DND-41 (cell line): ENCODE data around the gene COX14.

Experiments used
- ATAC-seq: fragments of 200-7000 bp; cut with Tn5 transposase; 3 replicates; pipeline ENCODE4 v1.9.1; 2021; ENCODE audit warnings: low read depth; ENCODE audit not compliant: insufficient read depth
- DNase-seq: peaks from one replicate; pipeline ENCODE4 v3.0.0-alpha.2; 2020
- H2AFZ ChIP-seq: 2 replicates; pipeline ENCODE4 v1.6.0; 2012; ENCODE audit warnings: low read depth, low read length
- H3K27ac ChIP-seq: 2 replicates; pipeline ENCODE4 v1.5.1; 2012; ENCODE audit warnings: low read length, inconsistent platforms
- H3K27me3 ChIP-seq: fragments of 200-600 bp; sonication (generic); 2 replicates; pipeline ENCODE4 v1.6.0; 2012; ENCODE audit warnings: low read length, mild to moderate bottlenecking, inconsistent platforms; ENCODE audit not compliant: insufficient read depth, poor library complexity
- H3K36me3 ChIP-seq: 2 replicates; pipeline ENCODE4 v1.5.1; 2012; ENCODE audit warnings: low read length, inconsistent platforms; ENCODE audit not compliant: insufficient read depth
- H3K4me1 ChIP-seq: 2 replicates; pipeline ENCODE4 v1.5.1; 2012; ENCODE audit warnings: mild to moderate bottlenecking, low read length; ENCODE audit not compliant: insufficient read depth
- H3K4me2 ChIP-seq: 2 replicates; pipeline ENCODE4 v1.6.0; 2012; ENCODE audit warnings: mild to moderate bottlenecking, moderate library complexity, low read length, inconsistent platforms; ENCODE audit not compliant: insufficient read depth
- H3K4me3 ChIP-seq, 2 experiments: fragments of 200-600 bp in 1 of 2; shearing (Covaris generic) in 1 of 2; 2 replicates each; pipeline ENCODE4 v1.5.1; 2012 to 2016; ENCODE audit warnings: inconsistent platforms in 2 of 2, low read length in 2 of 2, mild to moderate bottlenecking in 2 of 2, low read depth in 1 of 2, moderate library complexity in 1 of 2
- H3K79me2 ChIP-seq: 2 replicates; pipeline ENCODE4 v1.6.0; 2012; ENCODE audit warnings: low read length, inconsistent platforms; ENCODE audit not compliant: insufficient read depth
- H3K9ac ChIP-seq: 2 replicates; pipeline ENCODE4 v1.6.0; 2012; ENCODE audit warnings: low read depth, mild to moderate bottlenecking, inconsistent platforms, low read length, moderate library complexity
- H3K9me3 ChIP-seq: 2 replicates; pipeline ENCODE4 v1.5.1; 2012; ENCODE audit warnings: low read length, moderate library complexity, mild to moderate bottlenecking, inconsistent platforms; ENCODE audit not compliant: insufficient read depth, severe bottlenecking
- H4K20me1 ChIP-seq: 2 replicates; pipeline ENCODE4 v1.6.0; 2012; ENCODE audit warnings: low read length; ENCODE audit not compliant: insufficient read depth
- CTCF ChIP-seq: IDR thresholded peaks from 2 replicates; pipeline ENCODE4 v1.5.1; 2012; ENCODE audit warnings: borderline replicate concordance, low read length, moderate library complexity, mild to moderate bottlenecking; ENCODE audit not compliant: poor library complexity, severe bottlenecking; ENCODE audit errors: extremely low read depth
- EZH2 ChIP-seq: IDR thresholded peaks from 3 replicates; pipeline ENCODE4 v1.6.1; 2012; ENCODE audit warnings: borderline replicate concordance, low read depth, mild to moderate bottlenecking, moderate library complexity, low read length, inconsistent platforms; ENCODE audit not compliant: severe bottlenecking

COX14 gene

GRCh38 chr12:50102131-50102531 is 9.9 kb upstream of the COX14 start:
- no peaks in the 10 kb centered on the region for H3K79me2 ChIP-seq
- H3K4me1 ChIP-seq = peaks cover 10% of the 10 kb centered on the region
- H2AFZ ChIP-seq = no peak overlapping the region
- no peak overlapping the region for H3K27ac ChIP-seq
- H3K9ac ChIP-seq = no peak overlapping the region
- ATAC-seq = no peak
- no peak overlapping the region for H3K4me3 ChIP-seq
- no peak for DNase-seq
- H3K4me2 ChIP-seq = no peak overlapping the region
- no peaks in the 10 kb centered on the region for H3K9me3 ChIP-seq
- no peaks in the 10 kb centered on the region for H3K27me3 ChIP-seq
- TF ChIP-seq EZH2 (no peak), CTCF (no peak)
- H3K36me3 ChIP-seq = peaks cover 38% of the 10 kb centered on the region
- peaks cover 6% of the 10 kb centered on the region; the same call in 1 of the 2 replicates for H4K20me1 ChIP-seq

- Histone ChIP-seq H3K9me3 (no peaks in the 10 kb centered on the region), H2AFZ (no peak overlapping the region), H3K36me3 (peaks cover 33% of the 10 kb centered on the region), H3K9ac (no peak overlapping the region), H3K4me2 (no peak overlapping the region), H3K27ac (no peak overlapping the region), H3K27me3 (no peaks in the 10 kb centered on the region), H3K79me2 (no peaks in the 10 kb centered on the region), H3K4me1 (peaks cover 10% of the 10 kb centered on the region), H3K4me3 (no peak overlapping the region), H4K20me1 (peaks cover 6% of the 10 kb centered on the region; the same call in 1 of the 2 replicates)
- TF ChIP-seq CTCF (no peak), EZH2 (no peak)
- no peak for DNase-seq
- peak; percentile 20; the same call in 1 of the 3 replicates for ATAC-seq
Observed at GRCh38 chr12:50102646-50103309, 9.3 kb upstream of the COX14 start.

GRCh38 chr12:50103351-50103750 is 8.7 kb upstream of the COX14 start:
- Histone ChIP-seq H3K9me3 (no peaks in the 10 kb centered on the region), H3K4me1 (peaks cover 10% of the 10 kb centered on the region), H3K4me3 (no peak overlapping the region), H4K20me1 (peaks cover 6% of the 10 kb centered on the region; the same call in 1 of the 2 replicates), H3K9ac (no peak overlapping the region), H3K4me2 (peak overlapping the region; percentile 43; the same call in 1 of the 2 replicates), H3K27ac (no peak overlapping the region), H3K79me2 (no peaks in the 10 kb centered on the region), H3K27me3 (no peaks in the 10 kb centered on the region), H2AFZ (no peak overlapping the region), H3K36me3 (peaks cover 27% of the 10 kb centered on the region)
- DNase-seq (no peak), ATAC-seq (no peak)
- no peak for TF ChIP-seq CTCF
- TF ChIP-seq EZH2 = no peak
